Astrocyte (in vitro differentiated cells and primary cell): ENCODE measurements around the gene NXPH3. TPM values are rescaled to one million over a fixed set of nuclear protein-coding genes. Genes with fewer than 3 reads are reported as not detected.

Experiments used
- DNase-seq: peaks from one replicate; pipeline ENCODE4 v3.0.0-alpha.2; 2010; ENCODE audit warnings: low read depth
- FAIRE-seq: peaks from 2 replicates; lab custom pipeline; 2011; peaks lifted over from hg19 to GRCh38; lab: Jason Lieb, UNC
- H2AFZ ChIP-seq: 2 replicates; pipeline ENCODE4 v1.6.0; 2012; ENCODE audit warnings: low read depth, low read length, inconsistent platforms
- H3K27ac ChIP-seq: 2 replicates; pipeline ENCODE4 v1.5.1; 2011; ENCODE audit warnings: low read depth, low read length, inconsistent platforms
- H3K27me3 ChIP-seq: 2 replicates; pipeline ENCODE4 v1.6.0; 2011; ENCODE audit warnings: low read length, inconsistent platforms; ENCODE audit not compliant: insufficient read depth
- H3K36me3 ChIP-seq: 2 replicates; pipeline ENCODE4 v1.5.1; 2011; ENCODE audit warnings: low read length, inconsistent platforms; ENCODE audit not compliant: insufficient read depth
- H3K4me1 ChIP-seq: 2 replicates; pipeline ENCODE4 v1.5.1; 2011; ENCODE audit warnings: low read length, inconsistent platforms; ENCODE audit not compliant: insufficient read depth
- H3K4me2 ChIP-seq: 2 replicates; pipeline ENCODE4 v1.6.0; 2012; ENCODE audit warnings: low read length, inconsistent platforms
- H3K4me3 ChIP-seq: 2 replicates; pipeline ENCODE4 v1.5.1; 2011; ENCODE audit warnings: low read depth, mild to moderate bottlenecking, low read length, inconsistent platforms; ENCODE audit not compliant: insufficient read depth
- H3K79me2 ChIP-seq: 2 replicates; pipeline ENCODE4 v1.6.0; 2012; ENCODE audit warnings: mild to moderate bottlenecking, low read length, inconsistent platforms; ENCODE audit not compliant: insufficient read depth
- H3K9ac ChIP-seq: 2 replicates; pipeline ENCODE4 v1.6.0; 2012; ENCODE audit warnings: mild to moderate bottlenecking, low read length, inconsistent platforms
- H3K9me3 ChIP-seq: 2 replicates; pipeline ENCODE4 v1.5.1; 2012; ENCODE audit warnings: low read depth, mild to moderate bottlenecking, low read length, inconsistent platforms; ENCODE audit not compliant: insufficient read depth
- H4K20me1 ChIP-seq: 2 replicates; pipeline ENCODE4 v1.6.0; 2012; ENCODE audit warnings: low read length, inconsistent platforms; ENCODE audit not compliant: insufficient read depth
- H3K27ac Mint-ChIP-seq: one replicate; pipeline ENCODE4 v1.8.0; 2021; ENCODE audit warnings: mild to moderate bottlenecking, mixed read lengths; ENCODE audit not compliant: unreplicated experiment
- H3K27me3 Mint-ChIP-seq: one replicate; pipeline ENCODE4 v1.8.0; 2021; ENCODE audit warnings: low read depth, mixed read lengths; ENCODE audit not compliant: unreplicated experiment
- H3K36me3 Mint-ChIP-seq: one replicate; pipeline ENCODE4 v1.8.0; 2021; ENCODE audit warnings: low read depth, mixed read lengths; ENCODE audit not compliant: unreplicated experiment
- H3K4me1 Mint-ChIP-seq: one replicate; pipeline ENCODE4 v1.8.0; 2021; ENCODE audit warnings: low read depth, mixed read lengths; ENCODE audit not compliant: unreplicated experiment
- H3K4me3 Mint-ChIP-seq: one replicate; pipeline ENCODE4 v1.8.0; 2021; ENCODE audit warnings: mild to moderate bottlenecking, moderate library complexity, mixed read lengths; ENCODE audit not compliant: unreplicated experiment
- H3K9me3 Mint-ChIP-seq: one replicate; pipeline ENCODE4 v1.8.0; 2021; ENCODE audit warnings: mild to moderate bottlenecking, mixed read lengths; ENCODE audit not compliant: unreplicated experiment
- EZH2 ChIP-seq: IDR thresholded peaks from 2 replicates; pipeline ENCODE4 v1.6.1; 2012; ENCODE audit warnings: mild to moderate bottlenecking, low read length, inconsistent platforms; ENCODE audit not compliant: insufficient read depth
- total RNA-seq: library from RNA; stranded (reverse); gene quantifications from 2 replicates; pipeline ENCODE4 v1.2.1, GENCODE V29; 2021
- TF ChIP-seq, protein P1 (sequence below): IDR thresholded peaks from 2 replicates; pipeline ENCODE4 v1.5.1; 2011; ENCODE audit warnings: low read depth, mild to moderate bottlenecking, inconsistent platforms, low read length, moderate library complexity; ENCODE audit not compliant: insufficient read depth

The NXPH3 gene
- total RNA-seq, 1 donor from 2014 or later, result 0.43 TPM

DNA sequence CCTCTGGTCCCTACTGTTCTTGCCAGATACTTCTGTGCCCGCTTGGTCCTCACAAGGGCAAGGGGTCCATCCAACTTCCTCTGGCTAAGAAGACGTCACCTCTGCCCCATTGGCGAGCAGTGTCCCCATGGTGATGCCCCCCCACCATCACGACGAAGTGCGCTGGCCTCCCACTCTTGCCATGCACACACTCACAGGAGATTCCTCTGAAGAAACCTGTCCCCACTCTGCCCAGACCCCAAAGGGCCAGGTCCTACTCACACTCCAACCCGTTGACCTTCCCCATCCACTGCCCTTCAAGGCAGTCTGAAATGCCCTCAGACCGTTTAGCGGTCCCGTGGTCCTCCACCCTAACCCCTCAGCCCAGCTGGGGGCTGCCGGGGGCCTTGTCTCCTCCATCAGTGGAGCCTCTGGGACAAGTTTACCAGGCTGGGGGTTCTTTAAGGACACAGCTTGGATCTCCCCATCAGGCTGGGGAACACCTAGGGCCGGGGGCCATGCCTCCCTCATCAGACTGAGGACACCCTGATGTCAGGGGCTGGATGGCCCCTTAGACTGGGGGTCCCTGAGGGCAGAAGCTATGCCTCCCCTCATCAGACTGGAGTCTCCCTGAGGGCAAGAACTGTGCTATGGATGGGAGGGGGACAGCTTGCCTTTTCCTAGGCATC is 6.5 kb downstream of the NXPH3 start:
- H3K27me3 Mint-ChIP-seq, result peaks cover 22% of the 10 kb centered on the region
- TF ChIP-seq, protein P1, sequence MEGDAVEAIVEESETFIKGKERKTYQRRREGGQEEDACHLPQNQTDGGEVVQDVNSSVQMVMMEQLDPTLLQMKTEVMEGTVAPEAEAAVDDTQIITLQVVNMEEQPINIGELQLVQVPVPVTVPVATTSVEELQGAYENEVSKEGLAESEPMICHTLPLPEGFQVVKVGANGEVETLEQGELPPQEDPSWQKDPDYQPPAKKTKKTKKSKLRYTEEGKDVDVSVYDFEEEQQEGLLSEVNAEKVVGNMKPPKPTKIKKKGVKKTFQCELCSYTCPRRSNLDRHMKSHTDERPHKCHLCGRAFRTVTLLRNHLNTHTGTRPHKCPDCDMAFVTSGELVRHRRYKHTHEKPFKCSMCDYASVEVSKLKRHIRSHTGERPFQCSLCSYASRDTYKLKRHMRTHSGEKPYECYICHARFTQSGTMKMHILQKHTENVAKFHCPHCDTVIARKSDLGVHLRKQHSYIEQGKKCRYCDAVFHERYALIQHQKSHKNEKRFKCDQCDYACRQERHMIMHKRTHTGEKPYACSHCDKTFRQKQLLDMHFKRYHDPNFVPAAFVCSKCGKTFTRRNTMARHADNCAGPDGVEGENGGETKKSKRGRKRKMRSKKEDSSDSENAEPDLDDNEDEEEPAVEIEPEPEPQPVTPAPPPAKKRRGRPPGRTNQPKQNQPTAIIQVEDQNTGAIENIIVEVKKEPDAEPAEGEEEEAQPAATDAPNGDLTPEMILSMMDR, result no peak
- TF ChIP-seq EZH2, result no peak
- no peak overlapping the region for H3K9ac ChIP-seq
- H3K27ac ChIP-seq, result no peak overlapping the region
- no peak overlapping the region for H2AFZ ChIP-seq
- no peaks in the 10 kb centered on the region for H3K9me3 ChIP-seq
- H3K4me2 ChIP-seq, result peak overlapping the region; percentile 23
- no peaks in the 10 kb centered on the region for H3K79me2 ChIP-seq
- H3K4me1 Mint-ChIP-seq, result peaks cover 2% of the 10 kb centered on the region
- H3K4me3 Mint-ChIP-seq, result no peak overlapping the region
- no peak for DNase-seq
- H3K4me3 ChIP-seq, result no peak overlapping the region
- no peaks in the 10 kb centered on the region for H4K20me1 ChIP-seq
- H3K4me1 ChIP-seq, result peaks cover 7% of the 10 kb centered on the region
- peaks cover 2% of the 10 kb centered on the region for H3K9me3 Mint-ChIP-seq
- H3K36me3 ChIP-seq, result no peaks in the 10 kb centered on the region
- no peak overlapping the region for H3K27ac Mint-ChIP-seq
- peaks cover 11% of the 10 kb centered on the region for H3K36me3 Mint-ChIP-seq
- peaks cover 10% of the 10 kb centered on the region for H3K27me3 ChIP-seq
- no peak for FAIRE-seq

DNA sequence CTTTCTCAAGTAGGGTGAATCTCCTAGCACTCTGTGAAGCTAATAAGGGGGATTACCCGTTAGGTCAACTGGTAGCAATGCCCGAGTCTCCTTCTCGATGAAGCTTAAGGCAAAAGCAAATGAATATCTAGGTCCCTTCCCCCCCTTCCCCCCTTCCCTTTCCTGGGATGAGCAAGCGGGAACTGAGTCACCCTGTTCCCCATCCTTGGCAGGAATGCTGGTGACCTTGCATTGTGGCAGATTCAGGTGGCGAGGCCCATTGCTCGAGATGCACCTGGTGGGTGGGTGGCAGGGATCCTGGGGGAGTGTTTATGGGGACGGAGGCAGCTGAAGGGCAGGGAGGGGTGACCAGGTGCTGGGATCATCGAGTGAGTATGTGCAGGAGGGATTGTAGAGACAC is 7.1 kb downstream of the NXPH3 start:
- Histone ChIP-seq H3K4me1 (peaks cover 7% of the 10 kb centered on the region), H3K27me3 (peaks cover 4% of the 10 kb centered on the region), H3K36me3 (no peaks in the 10 kb centered on the region), H3K9ac (no peak overlapping the region), H3K79me2 (no peaks in the 10 kb centered on the region), H3K4me3 (no peak overlapping the region), H2AFZ (no peak overlapping the region), H4K20me1 (no peaks in the 10 kb centered on the region), H3K9me3 (no peaks in the 10 kb centered on the region), H3K4me2 (peak overlapping the region; percentile 23), H3K27ac (no peak overlapping the region)
- Mint-ChIP-seq H3K4me1 (peaks cover 2% of the 10 kb centered on the region), H3K9me3 (peaks cover 2% of the 10 kb centered on the region), H3K4me3 (no peak overlapping the region), H3K27ac (no peak overlapping the region), H3K27me3 (peaks cover 18% of the 10 kb centered on the region), H3K36me3 (peaks cover 11% of the 10 kb centered on the region)
- FAIRE-seq (no peak), DNase-seq (no peak)
- no peak for TF ChIP-seq EZH2
- TF ChIP-seq, protein P1, result no peak

DNA sequence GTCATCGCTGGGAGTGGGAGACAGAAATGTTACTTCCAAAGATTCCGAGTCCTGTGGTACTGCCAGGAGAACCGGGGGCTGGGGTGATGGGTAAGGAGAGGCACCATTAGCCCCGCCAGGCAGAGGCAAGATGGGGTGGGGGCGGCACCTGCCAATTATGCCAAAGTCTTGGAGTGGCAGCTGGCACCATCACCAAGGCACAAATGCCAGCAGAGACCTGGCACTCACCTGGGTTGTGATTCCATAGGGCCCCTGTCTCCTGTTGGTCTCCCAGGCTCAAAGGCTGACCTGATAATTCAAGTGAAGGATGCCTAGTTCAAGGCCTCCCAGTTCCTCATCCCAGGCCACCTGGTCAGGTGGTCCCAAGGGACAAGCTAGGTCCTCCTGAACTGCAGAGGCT is 7.6 kb downstream of the NXPH3 start:
- peaks cover 13% of the 10 kb centered on the region for H3K27me3 Mint-ChIP-seq
- peaks cover 14% of the 10 kb centered on the region for H3K36me3 Mint-ChIP-seq
- H3K27ac ChIP-seq, result no peak overlapping the region
- TF ChIP-seq EZH2, result no peak
- TF ChIP-seq, protein P1, result no peak
- no peaks in the 10 kb centered on the region for H3K27me3 ChIP-seq
- peaks cover 2% of the 10 kb centered on the region for H3K4me1 Mint-ChIP-seq
- H3K9me3 Mint-ChIP-seq, result peaks cover 2% of the 10 kb centered on the region
- no peak overlapping the region for H2AFZ ChIP-seq
- H3K4me2 ChIP-seq, result peak overlapping the region; percentile 23
- no peak overlapping the region for H3K4me3 ChIP-seq
- DNase-seq (no peak), FAIRE-seq (no peak)
- H3K4me3 Mint-ChIP-seq, result no peak overlapping the region
- no peaks in the 10 kb centered on the region for H3K9me3 ChIP-seq
- H3K27ac Mint-ChIP-seq, result no peak overlapping the region
- no peaks in the 10 kb centered on the region for H4K20me1 ChIP-seq
- no peaks in the 10 kb centered on the region for H3K36me3 ChIP-seq
- no peaks in the 10 kb centered on the region for H3K79me2 ChIP-seq
- H3K4me1 ChIP-seq, result peaks cover 7% of the 10 kb centered on the region
- no peak overlapping the region for H3K9ac ChIP-seq
